Measurements from ENCODE around the gene SEPTIN11. TPM values are rescaled to one million over a fixed set of nuclear protein-coding genes. Genes with fewer than 3 reads are reported as not detected.

The SEPTIN11 gene
- total RNA-seq, 4 donors from 2014 or later, result 74.1 to 144 (median 86.9) TPM

DNA sequence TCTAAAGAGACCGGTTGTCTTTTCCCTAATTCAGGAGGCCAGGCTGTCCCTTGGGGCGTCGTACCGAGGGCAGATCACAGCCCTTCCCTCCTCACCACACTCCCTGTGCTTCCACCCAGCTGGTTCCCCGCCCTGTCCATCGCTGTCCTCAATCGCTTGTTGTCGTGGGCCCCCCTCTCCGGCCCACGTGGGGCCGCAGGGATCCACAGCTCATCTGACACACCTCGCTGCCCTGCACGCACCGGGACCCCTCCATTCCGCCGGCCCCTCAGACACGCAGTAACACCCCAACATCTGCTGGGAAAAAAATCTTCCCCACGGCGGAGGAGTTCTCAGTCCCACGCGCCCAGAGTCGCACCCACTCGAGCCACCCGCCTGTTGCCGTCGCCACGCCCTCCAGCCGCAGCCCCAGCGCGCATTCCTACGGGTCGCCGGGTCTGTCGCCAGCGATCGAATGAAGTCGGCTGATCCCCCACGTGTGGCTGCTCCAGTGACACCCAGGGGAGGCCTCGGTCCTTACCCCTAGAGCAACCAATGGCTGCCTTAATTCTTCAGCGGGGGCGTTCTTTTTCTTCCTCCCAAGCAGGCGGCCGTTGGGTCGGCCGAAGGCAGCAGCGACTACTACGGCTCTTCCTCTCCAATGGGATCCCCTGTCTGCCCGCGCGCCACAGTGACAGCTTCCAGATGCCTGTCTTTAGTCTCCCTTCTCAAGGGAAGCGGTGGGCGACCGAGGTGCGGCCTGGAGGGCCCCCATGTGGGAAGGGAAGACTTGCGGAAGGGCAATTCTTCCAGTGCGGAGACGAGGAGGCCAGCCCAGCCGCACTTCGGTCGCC, 893 bp upstream of the SEPTIN11 start:
- H3K27ac ChIP-seq (replicated peaks in 1 of 4), result peak overlapping the region; percentile 90 to 96 (median 92)
- peak overlapping the region; percentile 71 to 92 (median 83) for H3K4me3 ChIP-seq
- 9% methylated on average over 26 of the region's 60 CpGs for WGBS
- no peak for DNase-seq (ENCODE audit: extremely low spot score)
- H3K36me3 ChIP-seq, result no peaks in the 10 kb centered on the region
- H3K27me3 ChIP-seq, result no peaks in the 10 kb centered on the region
- no peak for TF ChIP-seq EP300 (IDR thresholded peaks at IDR 0.05)
- TF ChIP-seq, protein P1, sequence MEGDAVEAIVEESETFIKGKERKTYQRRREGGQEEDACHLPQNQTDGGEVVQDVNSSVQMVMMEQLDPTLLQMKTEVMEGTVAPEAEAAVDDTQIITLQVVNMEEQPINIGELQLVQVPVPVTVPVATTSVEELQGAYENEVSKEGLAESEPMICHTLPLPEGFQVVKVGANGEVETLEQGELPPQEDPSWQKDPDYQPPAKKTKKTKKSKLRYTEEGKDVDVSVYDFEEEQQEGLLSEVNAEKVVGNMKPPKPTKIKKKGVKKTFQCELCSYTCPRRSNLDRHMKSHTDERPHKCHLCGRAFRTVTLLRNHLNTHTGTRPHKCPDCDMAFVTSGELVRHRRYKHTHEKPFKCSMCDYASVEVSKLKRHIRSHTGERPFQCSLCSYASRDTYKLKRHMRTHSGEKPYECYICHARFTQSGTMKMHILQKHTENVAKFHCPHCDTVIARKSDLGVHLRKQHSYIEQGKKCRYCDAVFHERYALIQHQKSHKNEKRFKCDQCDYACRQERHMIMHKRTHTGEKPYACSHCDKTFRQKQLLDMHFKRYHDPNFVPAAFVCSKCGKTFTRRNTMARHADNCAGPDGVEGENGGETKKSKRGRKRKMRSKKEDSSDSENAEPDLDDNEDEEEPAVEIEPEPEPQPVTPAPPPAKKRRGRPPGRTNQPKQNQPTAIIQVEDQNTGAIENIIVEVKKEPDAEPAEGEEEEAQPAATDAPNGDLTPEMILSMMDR (IDR thresholded peaks at IDR 0.05), result peak in 1 of 3 experiments; percentile 8
- TF ChIP-seq POLR2A (IDR thresholded peaks at IDR 0.05; ENCODE audit: low read depth), result no peak
- peak in 1 of 2 donors; percentile 5 for TF ChIP-seq POLR2AphosphoS5 (IDR thresholded peaks at IDR 0.05)
- H3K4me1 ChIP-seq, result peaks cover 5 to 38% (median 32%) of the 10 kb centered on the region in 4 donors
- intact Hi-C loops (cut with DNase I), result loop anchor here (10.0 kb wide), 1 partner anchor 96 kb away; no protein-coding TSS in a partner anchor
- no peaks in the 10 kb centered on the region for H3K9me3 ChIP-seq

DNA sequence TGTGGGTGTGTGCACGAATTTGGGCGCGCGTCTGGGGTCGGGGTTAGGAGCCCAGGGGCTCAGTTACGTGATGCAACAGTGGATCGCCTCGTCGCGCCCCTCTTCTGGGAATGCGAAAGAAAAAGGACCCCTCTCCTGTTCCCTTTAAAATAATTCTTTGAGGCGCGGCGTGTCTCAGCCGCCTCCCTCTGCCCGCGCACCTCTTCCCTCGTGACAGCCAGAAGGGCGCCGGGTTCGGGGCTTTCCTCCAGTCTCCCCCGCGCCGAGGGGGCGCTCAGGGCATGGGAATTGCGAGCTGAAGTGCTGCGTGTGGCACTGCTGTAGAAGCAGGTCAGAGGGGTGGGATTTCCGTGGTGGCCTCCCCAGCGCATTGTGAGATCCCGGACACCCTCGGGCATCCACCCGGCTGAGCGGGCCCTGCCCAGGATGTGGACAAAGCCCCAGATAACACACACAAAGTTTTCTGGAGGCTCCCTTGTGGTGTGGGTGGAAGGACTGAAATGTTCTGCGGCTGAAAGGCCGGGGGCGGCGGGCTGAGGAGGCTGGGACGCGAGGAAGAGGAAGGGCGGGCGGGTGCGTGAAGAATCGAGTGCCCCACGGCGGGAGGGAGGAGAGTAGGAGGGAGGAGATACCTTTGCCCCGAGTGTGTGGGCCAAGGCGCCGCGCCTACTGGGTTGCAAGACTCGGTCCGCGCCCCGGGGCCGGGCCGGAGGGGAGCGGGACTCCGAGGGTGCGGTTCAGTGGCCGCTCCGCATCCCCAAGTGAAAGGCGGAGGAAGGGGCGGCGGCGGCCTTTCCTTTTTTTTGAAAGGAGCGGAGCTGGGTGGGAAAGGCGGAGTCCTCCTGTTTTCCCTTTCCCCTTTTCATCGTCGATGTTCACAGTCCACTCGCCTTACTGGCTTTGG, 752 bp downstream of the SEPTIN11 start:
- peaks cover 5 to 45% (median 37%) of the 10 kb centered on the region in 4 donors for H3K4me1 ChIP-seq
- H3K27ac ChIP-seq (replicated peaks in 1 of 4), result peak overlapping the region; percentile 90 to 96 (median 92)
- H3K4me3 ChIP-seq, result peak overlapping the region; percentile 71 to 92 (median 83)
- no peaks in the 10 kb centered on the region for H3K9me3 ChIP-seq
- H3K36me3 ChIP-seq, result no peaks in the 10 kb centered on the region
- WGBS, result 1% methylated on average over 49 of the region's 69 CpGs
- DNase-seq (ENCODE audit: extremely low spot score), result no peak
- TF ChIP-seq POLR2AphosphoS5 (IDR thresholded peaks at IDR 0.05), result peak; percentile 2 to 46
- TF ChIP-seq POLR2A (IDR thresholded peaks at IDR 0.05; ENCODE audit: low read depth), result no peak
- no peaks in the 10 kb centered on the region for H3K27me3 ChIP-seq
- intact Hi-C loops (cut with DNase I), result loop anchor here (5.0 kb wide), 1 partner anchor 42 kb away; no protein-coding TSS in a partner anchor

DNA sequence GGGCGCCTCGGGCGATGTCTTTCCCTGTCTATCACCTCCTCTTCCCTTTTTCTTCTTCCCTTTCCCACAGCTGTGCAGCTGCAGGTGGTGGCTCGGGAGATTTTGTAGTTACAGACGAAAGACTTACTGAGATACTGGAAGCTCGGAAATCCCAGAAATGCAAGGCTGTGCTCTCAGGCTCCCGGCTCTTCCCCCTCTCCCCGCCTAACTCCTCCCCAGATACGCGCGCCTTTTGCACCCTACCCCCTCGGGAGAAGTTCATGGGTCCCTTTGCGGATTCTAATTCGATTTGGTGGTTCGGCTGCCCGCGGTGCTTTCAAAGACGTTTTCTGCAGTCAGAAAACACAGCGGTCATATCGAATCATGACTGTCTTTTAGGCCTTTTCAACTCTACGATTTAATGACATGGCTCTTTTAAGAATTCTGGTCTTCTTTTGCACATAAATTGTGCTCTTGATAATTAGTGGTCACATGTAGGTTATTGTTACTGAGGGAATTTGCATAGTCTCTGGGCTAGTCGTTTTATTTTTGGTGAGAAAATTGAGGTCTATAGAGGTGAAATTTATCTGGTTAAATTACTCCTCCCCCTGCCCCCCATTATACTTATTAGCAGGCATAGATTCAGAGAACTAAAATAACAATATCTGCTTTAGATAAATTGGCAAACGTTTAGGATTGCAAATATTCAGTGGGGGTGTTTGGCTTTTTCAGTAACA, 1.6 kb downstream of the SEPTIN11 start:
- DNase-seq (ENCODE audit: extremely low spot score), result no peak
- 2% methylated on average over 23 of the region's 23 CpGs for WGBS
- Histone ChIP-seq H3K4me3 (peak overlapping the region; percentile 71 to 92 (median 83)), H3K27ac (replicated peaks in 1 of 4) (peak overlapping the region; percentile 90 to 96 (median 92)), H3K4me1 (peaks cover 5 to 45% (median 37%) of the 10 kb centered on the region in 4 donors), H3K9me3 (no peaks in the 10 kb centered on the region), H3K27me3 (no peaks in the 10 kb centered on the region), H3K36me3 (no peaks in the 10 kb centered on the region)
- TF ChIP-seq POLR2A (IDR thresholded peaks at IDR 0.05; ENCODE audit: low read depth), result no peak
- peak in 1 of 2 donors; percentile 4 for TF ChIP-seq POLR2AphosphoS5 (IDR thresholded peaks at IDR 0.05)
- intact Hi-C loops (cut with DNase I), result loop anchor here (5.0 kb wide), 1 partner anchor 41 kb away; no protein-coding TSS in a partner anchor

DNA sequence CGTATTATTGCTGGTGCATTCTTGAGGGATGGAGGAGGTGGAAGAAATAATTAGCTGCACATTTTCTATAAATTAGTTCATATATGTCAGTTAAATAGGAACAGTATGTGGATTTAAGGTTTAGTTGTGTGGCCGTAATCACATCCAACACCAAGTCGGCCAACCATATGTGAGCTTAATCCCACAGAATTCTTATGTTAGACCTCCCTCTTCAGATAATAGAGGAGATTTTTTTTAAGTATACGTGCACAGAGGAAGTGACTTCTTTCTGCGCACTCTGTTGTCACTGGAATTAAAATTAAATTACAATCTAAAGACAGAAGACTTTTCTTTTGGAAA, 2.1 kb downstream of the SEPTIN11 start:
- no peak for DNase-seq (ENCODE audit: extremely low spot score)
- Histone ChIP-seq H3K4me3 (peak overlapping the region; percentile 71 to 92 (median 83)), H3K27ac (replicated peaks in 1 of 4) (peak overlapping the region in 2 of 4 donors; percentile 91 to 96), H3K27me3 (no peaks in the 10 kb centered on the region), H3K9me3 (no peaks in the 10 kb centered on the region), H3K4me1 (peaks cover 5 to 45% (median 39%) of the 10 kb centered on the region in 4 donors), H3K36me3 (no peaks in the 10 kb centered on the region)
- intact Hi-C loops (cut with DNase I), result loop anchor here (5.0 kb wide), 1 partner anchor 41 kb away; no protein-coding TSS in a partner anchor
- 57% methylated on average over 5 of the region's 5 CpGs for WGBS
- TF ChIP-seq, protein P1 (IDR thresholded peaks at IDR 0.05), result no peak
- TF ChIP-seq POLR2AphosphoS5 (IDR thresholded peaks at IDR 0.05), result no peak
- no peak for TF ChIP-seq EP300 (IDR thresholded peaks at IDR 0.05)
- TF ChIP-seq POLR2A (IDR thresholded peaks at IDR 0.05; ENCODE audit: low read depth), result no peak

DNA sequence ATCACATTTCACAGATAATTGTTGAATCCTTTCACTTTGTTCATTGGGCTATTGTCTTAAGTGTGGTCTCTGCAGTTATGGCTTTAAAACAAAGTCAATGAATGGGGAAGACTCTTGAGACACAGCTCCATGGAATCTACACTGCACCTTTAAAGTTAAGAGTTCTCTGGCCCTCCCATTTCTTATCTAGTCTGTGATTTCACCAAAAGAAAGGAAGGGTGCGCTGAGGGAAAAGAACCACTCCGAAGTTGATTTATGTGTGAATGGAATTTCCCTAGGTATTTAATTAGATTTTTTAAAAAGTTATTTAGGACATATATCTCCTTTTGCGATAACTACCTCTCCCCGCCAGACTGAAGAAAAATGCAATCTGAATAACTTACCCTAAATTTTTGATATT, 2.5 kb downstream of the SEPTIN11 start:
- 82% methylated on average over 4 of the region's 4 CpGs for WGBS
- H3K4me1 ChIP-seq, result peaks cover 5 to 46% (median 39%) of the 10 kb centered on the region in 4 donors
- H3K9me3 ChIP-seq, result no peaks in the 10 kb centered on the region
- H3K27me3 ChIP-seq, result no peaks in the 10 kb centered on the region
- H3K27ac ChIP-seq (replicated peaks in 1 of 4), result no peak overlapping the region
- TF ChIP-seq EP300 (IDR thresholded peaks at IDR 0.05) (no peak), POLR2A (IDR thresholded peaks at IDR 0.05; ENCODE audit: low read depth) (no peak), POLR2AphosphoS5 (IDR thresholded peaks at IDR 0.05) (no peak)
- TF ChIP-seq, protein P1 (IDR thresholded peaks at IDR 0.05), result no peak
- no peak for DNase-seq (ENCODE audit: extremely low spot score)
- no peaks in the 10 kb centered on the region for H3K36me3 ChIP-seq
- intact Hi-C loops (cut with DNase I), result loop anchor here (5.0 kb wide), 1 partner anchor 40 kb away; no protein-coding TSS in a partner anchor
- peak overlapping the region in 2 of 4 donors; percentile 83 for H3K4me3 ChIP-seq
